HG03196 (cell line): ENCODE data around the gene GFPT2.

Experiments used
- ATAC-seq: cut with Tn5 transposase; IDR thresholded peaks from one replicate; pipeline ENCODE4 v1.9.1; 2021; ENCODE audit not compliant: unreplicated experiment

Gene GFPT2

DNA sequence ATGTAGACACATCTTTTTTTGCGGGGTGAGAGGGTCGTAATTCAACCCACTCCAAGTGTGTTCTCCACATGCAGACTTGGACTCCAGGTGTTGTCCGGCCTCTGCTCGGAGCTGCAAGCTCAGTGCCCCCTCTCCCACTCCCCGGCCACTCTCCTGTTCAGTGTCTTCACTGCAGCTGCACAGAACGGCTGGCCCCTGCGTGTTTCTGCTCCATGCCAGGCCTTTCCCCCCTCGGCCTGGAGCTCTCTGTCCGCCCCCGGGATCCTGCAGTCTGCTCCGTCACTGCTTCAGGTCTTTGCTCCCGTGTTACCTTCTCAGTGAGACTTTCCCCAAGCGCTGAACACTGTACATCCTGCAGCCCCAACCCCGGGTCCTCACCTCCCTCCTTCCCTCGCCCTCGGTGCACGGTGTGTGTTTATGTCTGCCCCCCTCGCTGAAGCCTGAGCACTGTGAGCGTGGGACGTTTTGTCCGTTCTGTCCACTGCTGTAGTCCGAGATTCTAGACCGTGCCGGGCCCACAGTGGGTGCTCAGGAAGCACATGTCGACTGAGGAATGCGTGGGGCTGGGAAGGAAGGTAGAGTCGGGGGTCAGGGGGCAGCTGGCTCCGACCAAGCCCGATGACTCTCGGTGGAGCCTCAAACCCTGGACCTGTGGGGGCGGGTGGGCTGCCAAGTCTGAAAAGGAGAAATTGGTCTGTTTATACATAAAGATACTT, 26.4 kb upstream of the GFPT2 start:
- ATAC-seq, result no peak

GRCh38 chr5:180378438-180379344, 25.6 kb upstream of the GFPT2 start:
- no peak for ATAC-seq

GRCh38 chr5:180377556-180378197, 24.5 kb upstream of the GFPT2 start:
- ATAC-seq, result no peak

- no peak for ATAC-seq
Measured at GRCh38 chr5:180376511-180376910, 23.4 kb upstream of the GFPT2 start.

- no peak for ATAC-seq
Measured at GRCh38 chr5:180375955-180376354, 22.8 kb upstream of the GFPT2 start.

- ATAC-seq, result no peak
Measured at GRCh38 chr5:180375291-180375690, 22.2 kb upstream of the GFPT2 start.

- no peak for ATAC-seq
Measured at GRCh38 chr5:180373870-180374269, 20.7 kb upstream of the GFPT2 start.

- ATAC-seq, result no peak
Measured at GRCh38 chr5:180373454-180373853, 20.3 kb upstream of the GFPT2 start.

- ATAC-seq, result no peak
Measured at GRCh38 chr5:180371949-180372348, 18.8 kb upstream of the GFPT2 start.

GRCh38 chr5:180370861-180371641, 17.9 kb upstream of the GFPT2 start:
- ATAC-seq, result no peak

- no peak for ATAC-seq
Measured at GRCh38 chr5:180367991-180368390, 14.9 kb upstream of the GFPT2 start.

GRCh38 chr5:180367300-180367699, 14.2 kb upstream of the GFPT2 start:
- ATAC-seq, result no peak

- ATAC-seq, result no peak
Measured at GRCh38 chr5:180366326-180366725, 13.2 kb upstream of the GFPT2 start.

GRCh38 chr5:180365829-180366228, 12.7 kb upstream of the GFPT2 start:
- ATAC-seq, result no peak

GRCh38 chr5:180364306-180364856, 11.2 kb upstream of the GFPT2 start:
- no peak for ATAC-seq

GRCh38 chr5:180360078-180360957, 7.2 kb upstream of the GFPT2 start:
- no peak for ATAC-seq

- no peak for ATAC-seq
Measured at GRCh38 chr5:180358694-180359093, 5.6 kb upstream of the GFPT2 start.

DNA sequence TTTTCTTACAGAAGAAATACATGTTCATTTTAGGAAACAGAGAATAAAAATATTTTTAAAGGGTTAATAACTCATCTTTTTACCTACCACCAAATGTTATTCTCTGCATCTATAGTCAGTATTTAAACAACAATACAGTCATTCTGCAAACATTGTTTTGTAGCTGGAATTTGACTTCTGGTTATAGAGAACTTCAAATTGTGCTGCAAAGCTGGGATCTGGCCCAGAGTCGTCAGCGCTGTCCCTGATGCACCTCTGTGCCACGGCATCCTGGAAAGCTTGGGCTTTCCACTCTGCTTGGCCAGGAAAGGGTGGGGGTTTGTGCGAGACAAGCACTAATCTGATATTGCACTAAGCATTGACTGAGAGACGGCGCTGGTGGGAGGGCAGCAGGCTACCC, 5.0 kb upstream of the GFPT2 start:
- ATAC-seq, result no peak

DNA sequence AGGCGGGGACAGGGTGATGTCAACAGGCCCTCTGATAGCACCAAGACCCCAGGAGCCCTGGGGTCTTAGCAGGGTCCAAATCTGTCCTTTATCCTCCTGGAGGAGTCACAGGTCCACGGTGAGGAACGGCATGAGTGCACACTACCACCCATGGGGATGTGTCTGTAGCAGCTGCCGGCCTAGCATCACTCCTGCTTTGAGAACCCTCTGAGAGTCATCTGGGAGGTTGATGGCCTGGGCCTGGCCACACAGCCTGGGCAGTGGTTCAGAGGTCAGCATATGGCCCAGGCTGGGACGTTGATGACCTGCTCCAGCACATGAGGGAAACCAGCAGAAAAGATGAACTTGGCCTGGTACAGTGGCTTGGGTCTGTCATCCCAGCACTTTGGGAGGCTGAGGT, 1.8 kb upstream of the GFPT2 start:
- no peak for ATAC-seq

DNA sequence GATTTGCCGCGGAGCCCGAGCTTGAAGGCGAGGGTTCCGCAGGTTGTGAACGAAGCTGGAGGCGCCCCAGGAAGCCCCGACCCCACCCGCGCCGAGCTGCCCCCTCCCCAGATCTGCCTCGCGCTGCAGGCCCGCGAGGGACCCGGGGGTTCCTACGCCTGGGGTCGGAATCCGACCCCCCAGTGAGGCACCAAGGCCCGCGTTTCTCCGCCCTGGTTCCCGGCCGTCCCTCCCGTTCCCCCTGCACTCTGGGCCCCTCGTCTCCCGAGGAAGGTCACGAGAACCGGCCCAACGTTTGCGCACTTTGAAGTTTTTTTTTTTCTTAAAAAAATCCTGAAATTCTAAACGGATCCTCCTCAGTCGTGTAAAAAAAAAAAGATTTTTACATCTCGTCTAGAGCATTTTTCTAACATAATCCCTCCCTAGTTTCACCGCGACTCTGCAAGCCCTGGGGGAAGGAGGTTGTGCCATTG, 880 bp upstream of the GFPT2 start:
- ATAC-seq, result no peak
